ENCODE measurements around the gene ARMC7. TPM values are rescaled to one million over a fixed set of nuclear protein-coding genes. Genes with fewer than 3 reads are reported as not detected.

ARMC7 gene
- total RNA-seq, 1 experiment from 2014 or later = 43.2 TPM

- ChIA-PET RAD21 (ENCODE audit: low non-redundant PET in 1 of 2, low total read pairs in 2 of 2, uncharacterized antibody in 2 of 2, unreplicated experiment in 2 of 2) (interaction anchor here in 1 of 2 experiments (1.6 kb wide), 1 partner anchor 9 kb away, joined by 3 read pairs; no protein-coding TSS in a partner anchor), CTCF (interaction anchor here (3.0 to 5.3 kb wide), 3 partner anchors 9 to 86 kb away, joined by 50 to 104 read pairs (median 75); partner anchors contain the start of gene NT5C), POLR2A (interaction anchor here (1.4 to 5.3 kb wide), 3 partner anchors 9 to 39 kb away, joined by 3 to 44 read pairs (median 6); partner anchors contain the start of gene JPT1)
- no TSS peak for BruUV-seq (replicated peaks)
- H3K9me2 ChIP-seq (ENCODE audit: insufficient read depth) = no peaks in the 10 kb centered on the region
- peaks cover 82% of the 10 kb centered on the region for H3K79me2 ChIP-seq (ENCODE audit: insufficient read depth, low read length)
- H4K20me1 ChIP-seq (ENCODE audit: insufficient read depth) = no peaks in the 10 kb centered on the region; the same call in 1 of the 2 replicates
- DNase-seq (ENCODE audit: low read depth, low spot score) (no peak), ATAC-seq (no peak)
- no peak overlapping the region for H3K9ac ChIP-seq (ENCODE audit: low read length)
- H3K4me3 ChIP-seq (replicated peaks in 1 of 2; ENCODE audit: low read depth in 1 of 2, low read length in 2 of 2) = no peak overlapping the region
- H3K27me3 ChIP-seq (ENCODE audit: insufficient read depth, low read length) = no peaks in the 10 kb centered on the region
- no peaks in the 10 kb centered on the region for H3K9me3 ChIP-seq (ENCODE audit: control insufficient read depth in 1 of 2, insufficient read depth in 1 of 2, low read depth in 1 of 2, low read length in 2 of 2)
- no peak overlapping the region for H2AFZ ChIP-seq (ENCODE audit: low read depth, low read length, poor library complexity, severe bottlenecking)
- H3K4me1 ChIP-seq (ENCODE audit: control insufficient read depth in 1 of 2, insufficient read depth in 2 of 2, low read length in 2 of 2) = peaks cover 7 to 42% of the 10 kb centered on the region in 2 experiments; a peak in 3 of 4 replicates
- TF ChIP-seq, protein P1, sequence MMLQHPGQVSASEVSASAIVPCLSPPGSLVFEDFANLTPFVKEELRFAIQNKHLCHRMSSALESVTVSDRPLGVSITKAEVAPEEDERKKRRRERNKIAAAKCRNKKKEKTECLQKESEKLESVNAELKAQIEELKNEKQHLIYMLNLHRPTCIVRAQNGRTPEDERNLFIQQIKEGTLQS (IDR thresholded peaks at IDR 0.05) = no peak
- TF ChIP-seq CTCF (IDR thresholded peaks at IDR 0.05 in 2 of 3, conservative IDR thresholded peaks at IDR 0.05 in 1 of 3; ENCODE audit: borderline replicate concordance in 1 of 3, insufficient read depth in 1 of 3, low read depth in 2 of 3, low read length in 2 of 3) = no peak
- TF ChIP-seq ZBTB33 (IDR thresholded peaks at IDR 0.05; ENCODE audit: extremely low read depth, insufficient replicate concordance, low read length) = no peak
- TF ChIP-seq SP1 (IDR thresholded peaks at IDR 0.05; ENCODE audit: low read depth) = no peak
- no peak for TF ChIP-seq ZFX (IDR thresholded peaks at IDR 0.05)
- TF ChIP-seq FOSL1 (IDR thresholded peaks at IDR 0.05; ENCODE audit: low read depth) = no peak
- no peak for TF ChIP-seq POLR2A (IDR thresholded peaks at IDR 0.05; ENCODE audit: borderline replicate concordance, extremely low read depth, insufficient read depth, insufficient read length)
- TF ChIP-seq CEBPB (IDR thresholded peaks at IDR 0.05; ENCODE audit: low read depth) = no peak
- no peak for TF ChIP-seq ZNF274 (IDR thresholded peaks at IDR 0.05; ENCODE audit: low read depth, low read length)
- TF ChIP-seq RAD21 (IDR thresholded peaks at IDR 0.05; ENCODE audit: low read depth) = no peak
- TF ChIP-seq SIN3A (IDR thresholded peaks at IDR 0.05; ENCODE audit: low read depth) = no peak
- no peak for TF ChIP-seq CBX3 (IDR thresholded peaks at IDR 0.05; ENCODE audit: low read depth)
- no peak for TF ChIP-seq EZH2phosphoT487 (IDR thresholded peaks at IDR 0.05; ENCODE audit: borderline replicate concordance)
- no peak for TF ChIP-seq SRF (IDR thresholded peaks at IDR 0.05; ENCODE audit: low read depth)
- TF ChIP-seq POLR2AphosphoS5 (IDR thresholded peaks at IDR 0.05; ENCODE audit: low read depth, low read length) = no peak
- no peak for TF ChIP-seq JUND (IDR thresholded peaks at IDR 0.05)
- TF ChIP-seq, protein P2, sequence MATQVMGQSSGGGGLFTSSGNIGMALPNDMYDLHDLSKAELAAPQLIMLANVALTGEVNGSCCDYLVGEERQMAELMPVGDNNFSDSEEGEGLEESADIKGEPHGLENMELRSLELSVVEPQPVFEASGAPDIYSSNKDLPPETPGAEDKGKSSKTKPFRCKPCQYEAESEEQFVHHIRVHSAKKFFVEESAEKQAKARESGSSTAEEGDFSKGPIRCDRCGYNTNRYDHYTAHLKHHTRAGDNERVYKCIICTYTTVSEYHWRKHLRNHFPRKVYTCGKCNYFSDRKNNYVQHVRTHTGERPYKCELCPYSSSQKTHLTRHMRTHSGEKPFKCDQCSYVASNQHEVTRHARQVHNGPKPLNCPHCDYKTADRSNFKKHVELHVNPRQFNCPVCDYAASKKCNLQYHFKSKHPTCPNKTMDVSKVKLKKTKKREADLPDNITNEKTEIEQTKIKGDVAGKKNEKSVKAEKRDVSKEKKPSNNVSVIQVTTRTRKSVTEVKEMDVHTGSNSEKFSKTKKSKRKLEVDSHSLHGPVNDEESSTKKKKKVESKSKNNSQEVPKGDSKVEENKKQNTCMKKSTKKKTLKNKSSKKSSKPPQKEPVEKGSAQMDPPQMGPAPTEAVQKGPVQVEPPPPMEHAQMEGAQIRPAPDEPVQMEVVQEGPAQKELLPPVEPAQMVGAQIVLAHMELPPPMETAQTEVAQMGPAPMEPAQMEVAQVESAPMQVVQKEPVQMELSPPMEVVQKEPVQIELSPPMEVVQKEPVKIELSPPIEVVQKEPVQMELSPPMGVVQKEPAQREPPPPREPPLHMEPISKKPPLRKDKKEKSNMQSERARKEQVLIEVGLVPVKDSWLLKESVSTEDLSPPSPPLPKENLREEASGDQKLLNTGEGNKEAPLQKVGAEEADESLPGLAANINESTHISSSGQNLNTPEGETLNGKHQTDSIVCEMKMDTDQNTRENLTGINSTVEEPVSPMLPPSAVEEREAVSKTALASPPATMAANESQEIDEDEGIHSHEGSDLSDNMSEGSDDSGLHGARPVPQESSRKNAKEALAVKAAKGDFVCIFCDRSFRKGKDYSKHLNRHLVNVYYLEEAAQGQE (IDR thresholded peaks at IDR 0.05; ENCODE audit: low read depth) = no peak
- TF ChIP-seq EGR1 (IDR thresholded peaks at IDR 0.05; ENCODE audit: low read depth) = no peak
- TF ChIP-seq ELF1 (IDR thresholded peaks at IDR 0.05; ENCODE audit: borderline replicate concordance, low read depth) = no peak
- no peak for TF ChIP-seq TCF7L2 (IDR thresholded peaks at IDR 0.05; ENCODE audit: borderline replicate concordance, extremely low read depth, insufficient read depth, insufficient read length)
- intact Hi-C loops (cut with micrococcal nuclease) = loop anchor here (2.0 to 10.0 kb wide), 2 partner anchors 149 to 297 kb away; partner anchors contain the start of genes GGA3 and MRPS7
- no peak overlapping the region for H3K4me2 ChIP-seq (ENCODE audit: low read length)
- H3K36me3 ChIP-seq (ENCODE audit: control insufficient read depth in 1 of 2, insufficient read depth in 2 of 2, low read length in 2 of 2) = peaks cover 6 to 53% of the 10 kb centered on the region in 2 experiments; a peak in 3 of 4 replicates
- H3K27ac ChIP-seq (ENCODE audit: low read depth, low read length) = no peak overlapping the region
These were observed 5.8 kb downstream of the ARMC7 start for GRCh38 chr17:75115555-75115954.

Measured in HCT116 (cell line).